ENCODE data around the gene RABEP2.

The RABEP2 gene

DNA sequence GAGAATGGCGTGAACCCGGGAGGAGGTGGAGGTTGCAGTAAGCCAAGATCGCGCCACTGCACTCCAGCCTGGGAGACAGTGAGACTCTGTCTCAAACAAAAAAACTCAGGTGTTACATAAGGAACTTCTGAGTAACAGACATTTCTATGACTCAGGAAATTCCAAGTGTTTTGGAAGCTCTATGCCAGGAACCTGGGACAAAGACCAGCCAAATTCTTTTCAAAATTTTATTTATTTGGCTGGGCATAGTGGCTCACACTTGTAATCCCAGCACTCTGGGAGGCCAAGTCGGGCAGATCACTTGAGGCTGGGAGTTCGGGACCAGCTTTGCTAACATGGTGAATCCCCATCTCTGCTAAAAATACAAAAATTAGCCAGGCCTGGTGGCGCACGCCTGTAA is 66.6 kb downstream of the RABEP2 start:
- TF ChIP-seq ESRRG (CRISPR knock-in tag; IDR thresholded peaks at IDR 0.05) (no peak), SNAI2 (CRISPR knock-in tag; IDR thresholded peaks at IDR 0.05) (no peak), GLIS3 (CRISPR knock-in tag; IDR thresholded peaks at IDR 0.05) (no peak), RARB (CRISPR knock-in tag; IDR thresholded peaks at IDR 0.05) (no peak), ZFP30 (CRISPR knock-in tag; IDR thresholded peaks at IDR 0.05) (no peak), OSR1 (CRISPR knock-in tag; IDR thresholded peaks at IDR 0.05) (no peak), ZNF565 (CRISPR knock-in tag; conservative IDR thresholded peaks at IDR 0.05; ENCODE audit: low read depth) (no peak), TCF4 (CRISPR knock-in tag; IDR thresholded peaks at IDR 0.05; ENCODE audit: borderline replicate concordance) (no peak), ZC3H10 (CRISPR knock-in tag; IDR thresholded peaks at IDR 0.05) (no peak), TOX (CRISPR knock-in tag; IDR thresholded peaks at IDR 0.05; ENCODE audit: borderline replicate concordance) (no peak), BACH2 (CRISPR knock-in tag; IDR thresholded peaks at IDR 0.05; ENCODE audit: borderline replicate concordance) (no peak), PPARA (CRISPR knock-in tag; IDR thresholded peaks at IDR 0.05; ENCODE audit: borderline replicate concordance) (no peak), ZNF8 (CRISPR knock-in tag; IDR thresholded peaks at IDR 0.05) (no peak), CREB5 (CRISPR knock-in tag; IDR thresholded peaks at IDR 0.05; ENCODE audit: low read depth) (no peak), ZNF70 (CRISPR knock-in tag; IDR thresholded peaks at IDR 0.05) (no peak)
- TF ChIP-seq, protein P1, sequence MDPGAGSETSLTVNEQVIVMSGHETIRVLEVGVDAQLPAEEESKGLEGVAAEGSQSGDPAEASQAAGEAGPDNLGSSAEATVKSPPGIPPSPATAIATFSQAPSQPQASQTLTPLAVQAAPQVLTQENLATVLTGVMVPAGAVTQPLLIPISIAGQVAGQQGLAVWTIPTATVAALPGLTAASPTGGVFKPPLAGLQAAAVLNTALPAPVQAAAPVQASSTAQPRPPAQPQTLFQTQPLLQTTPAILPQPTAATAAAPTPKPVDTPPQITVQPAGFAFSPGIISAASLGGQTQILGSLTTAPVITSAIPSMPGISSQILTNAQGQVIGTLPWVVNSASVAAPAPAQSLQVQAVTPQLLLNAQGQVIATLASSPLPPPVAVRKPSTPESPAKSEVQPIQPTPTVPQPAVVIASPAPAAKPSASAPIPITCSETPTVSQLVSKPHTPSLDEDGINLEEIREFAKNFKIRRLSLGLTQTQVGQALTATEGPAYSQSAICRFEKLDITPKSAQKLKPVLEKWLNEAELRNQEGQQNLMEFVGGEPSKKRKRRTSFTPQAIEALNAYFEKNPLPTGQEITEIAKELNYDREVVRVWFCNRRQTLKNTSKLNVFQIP (CRISPR knock-in tag; IDR thresholded peaks at IDR 0.05; ENCODE audit: borderline replicate concordance, low read depth): no peak
- TF ChIP-seq, protein P2, sequence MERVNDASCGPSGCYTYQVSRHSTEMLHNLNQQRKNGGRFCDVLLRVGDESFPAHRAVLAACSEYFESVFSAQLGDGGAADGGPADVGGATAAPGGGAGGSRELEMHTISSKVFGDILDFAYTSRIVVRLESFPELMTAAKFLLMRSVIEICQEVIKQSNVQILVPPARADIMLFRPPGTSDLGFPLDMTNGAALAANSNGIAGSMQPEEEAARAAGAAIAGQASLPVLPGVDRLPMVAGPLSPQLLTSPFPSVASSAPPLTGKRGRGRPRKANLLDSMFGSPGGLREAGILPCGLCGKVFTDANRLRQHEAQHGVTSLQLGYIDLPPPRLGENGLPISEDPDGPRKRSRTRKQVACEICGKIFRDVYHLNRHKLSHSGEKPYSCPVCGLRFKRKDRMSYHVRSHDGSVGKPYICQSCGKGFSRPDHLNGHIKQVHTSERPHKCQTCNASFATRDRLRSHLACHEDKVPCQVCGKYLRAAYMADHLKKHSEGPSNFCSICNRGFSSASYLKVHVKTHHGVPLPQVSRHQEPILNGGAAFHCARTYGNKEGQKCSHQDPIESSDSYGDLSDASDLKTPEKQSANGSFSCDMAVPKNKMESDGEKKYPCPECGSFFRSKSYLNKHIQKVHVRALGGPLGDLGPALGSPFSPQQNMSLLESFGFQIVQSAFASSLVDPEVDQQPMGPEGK (CRISPR knock-in tag; IDR thresholded peaks at IDR 0.05; ENCODE audit: borderline replicate concordance): no peak
- TF ChIP-seq, protein P3, sequence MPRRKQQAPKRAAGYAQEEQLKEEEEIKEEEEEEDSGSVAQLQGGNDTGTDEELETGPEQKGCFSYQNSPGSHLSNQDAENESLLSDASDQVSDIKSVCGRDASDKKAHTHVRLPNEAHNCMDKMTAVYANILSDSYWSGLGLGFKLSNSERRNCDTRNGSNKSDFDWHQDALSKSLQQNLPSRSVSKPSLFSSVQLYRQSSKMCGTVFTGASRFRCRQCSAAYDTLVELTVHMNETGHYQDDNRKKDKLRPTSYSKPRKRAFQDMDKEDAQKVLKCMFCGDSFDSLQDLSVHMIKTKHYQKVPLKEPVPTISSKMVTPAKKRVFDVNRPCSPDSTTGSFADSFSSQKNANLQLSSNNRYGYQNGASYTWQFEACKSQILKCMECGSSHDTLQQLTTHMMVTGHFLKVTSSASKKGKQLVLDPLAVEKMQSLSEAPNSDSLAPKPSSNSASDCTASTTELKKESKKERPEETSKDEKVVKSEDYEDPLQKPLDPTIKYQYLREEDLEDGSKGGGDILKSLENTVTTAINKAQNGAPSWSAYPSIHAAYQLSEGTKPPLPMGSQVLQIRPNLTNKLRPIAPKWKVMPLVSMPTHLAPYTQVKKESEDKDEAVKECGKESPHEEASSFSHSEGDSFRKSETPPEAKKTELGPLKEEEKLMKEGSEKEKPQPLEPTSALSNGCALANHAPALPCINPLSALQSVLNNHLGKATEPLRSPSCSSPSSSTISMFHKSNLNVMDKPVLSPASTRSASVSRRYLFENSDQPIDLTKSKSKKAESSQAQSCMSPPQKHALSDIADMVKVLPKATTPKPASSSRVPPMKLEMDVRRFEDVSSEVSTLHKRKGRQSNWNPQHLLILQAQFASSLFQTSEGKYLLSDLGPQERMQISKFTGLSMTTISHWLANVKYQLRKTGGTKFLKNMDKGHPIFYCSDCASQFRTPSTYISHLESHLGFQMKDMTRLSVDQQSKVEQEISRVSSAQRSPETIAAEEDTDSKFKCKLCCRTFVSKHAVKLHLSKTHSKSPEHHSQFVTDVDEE (CRISPR knock-in tag; IDR thresholded peaks at IDR 0.05): no peak
- TF ChIP-seq, protein P4, sequence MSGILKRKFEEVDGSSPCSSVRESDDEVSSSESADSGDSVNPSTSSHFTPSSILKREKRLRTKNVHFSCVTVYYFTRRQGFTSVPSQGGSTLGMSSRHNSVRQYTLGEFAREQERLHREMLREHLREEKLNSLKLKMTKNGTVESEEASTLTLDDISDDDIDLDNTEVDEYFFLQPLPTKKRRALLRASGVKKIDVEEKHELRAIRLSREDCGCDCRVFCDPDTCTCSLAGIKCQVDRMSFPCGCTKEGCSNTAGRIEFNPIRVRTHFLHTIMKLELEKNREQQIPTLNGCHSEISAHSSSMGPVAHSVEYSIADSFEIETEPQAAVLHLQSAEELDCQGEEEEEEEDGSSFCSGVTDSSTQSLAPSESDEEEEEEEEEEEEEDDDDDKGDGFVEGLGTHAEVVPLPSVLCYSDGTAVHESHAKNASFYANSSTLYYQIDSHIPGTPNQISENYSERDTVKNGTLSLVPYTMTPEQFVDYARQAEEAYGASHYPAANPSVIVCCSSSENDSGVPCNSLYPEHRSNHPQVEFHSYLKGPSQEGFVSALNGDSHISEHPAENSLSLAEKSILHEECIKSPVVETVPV (CRISPR knock-in tag; IDR thresholded peaks at IDR 0.05): no peak
- ATAC-seq: no peak
